Erythroblast (primary cell): ENCODE results near the gene PDGFA.

Experiments used
- GATA1 ChIP-seq: IDR thresholded peaks from 2 replicates; pipeline ENCODE4 v1.6.1; 2011; ENCODE audit warnings: low read depth, mild to moderate bottlenecking, control low read depth, low read length, moderate library complexity
- POLR2A ChIP-seq: IDR thresholded peaks from 2 replicates; pipeline ENCODE4 v1.6.1; 2011; ENCODE audit warnings: mild to moderate bottlenecking, low read length

DNA sequence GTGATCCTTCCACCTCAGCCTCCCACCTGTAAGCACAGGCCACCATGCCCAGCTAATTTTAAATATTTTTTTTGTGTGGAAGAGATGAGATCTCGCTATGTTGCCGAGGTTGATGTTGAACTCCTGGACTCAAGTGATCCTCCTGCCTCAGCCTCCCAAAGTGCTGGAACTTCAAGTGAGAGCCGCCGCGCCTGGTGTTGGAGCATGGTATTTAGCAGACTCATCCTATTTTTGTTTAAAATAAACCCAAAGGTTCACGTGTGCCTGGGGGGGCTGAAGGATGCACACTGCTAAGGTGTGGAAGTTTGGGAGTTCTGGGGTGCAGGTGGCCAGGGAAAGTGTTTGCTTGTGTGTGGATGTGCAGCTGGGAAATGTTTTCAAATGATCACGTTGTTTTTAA is 18.1 kb downstream of the PDGFA start:
- TF ChIP-seq POLR2A, result no peak
- no peak for TF ChIP-seq GATA1
